NCI-H2029 treated with DMSO at 0.1 percent for 48 hours (cell line): ENCODE data around the gene PCED1B.
A peak's percentile ranks its signal among the peaks of the same experiment; 100 is the strongest.
"Not testable (repeated sequence)": the region's sequence is repeated elsewhere in the genome, so short reads cannot be mapped to it uniquely, and the experiment has no call there.

ENCODE experiments used
- DNase-seq: peaks from one replicate; lab custom pipeline; 2025; lab: John Stamatoyannopoulos, UW

The PCED1B gene

GRCh38 chr12:47091009-47091408 is 11.6 kb downstream of the PCED1B start:
- DNase-seq, result no peak

GRCh38 chr12:47094804-47095203 is 15.4 kb downstream of the PCED1B start:
- DNase-seq, result no peak

GRCh38 chr12:47095446-47096236 is 16.2 kb downstream of the PCED1B start:
- no peak for DNase-seq

- DNase-seq, result no peak
These were observed 18.0 kb downstream of the PCED1B start for GRCh38 chr12:47097276-47097896.

- DNase-seq, result no peak
These were observed 18.7 kb downstream of the PCED1B start for GRCh38 chr12:47098099-47098498.

GRCh38 chr12:47099610-47100009 is 20.2 kb downstream of the PCED1B start:
- no peak for DNase-seq

GRCh38 chr12:47100160-47100559 is 20.7 kb downstream of the PCED1B start:
- DNase-seq, result no peak

- no peak for DNase-seq
These were observed 23.0 kb downstream of the PCED1B start for GRCh38 chr12:47102406-47102805.

GRCh38 chr12:47102845-47103651 is 23.6 kb downstream of the PCED1B start:
- no peak for DNase-seq

GRCh38 chr12:47105914-47106674 is 26.7 kb downstream of the PCED1B start:
- peak; percentile 77 for DNase-seq

GRCh38 chr12:47107446-47107845 is 28.0 kb downstream of the PCED1B start:
- DNase-seq, result no peak

- DNase-seq, result no peak
These were observed 28.5 kb downstream of the PCED1B start for GRCh38 chr12:47107926-47108325.

- DNase-seq, result no peak
These were observed 30.7 kb downstream of the PCED1B start for GRCh38 chr12:47110011-47110541.

- DNase-seq, result no peak
These were observed 31.4 kb downstream of the PCED1B start for GRCh38 chr12:47110718-47111391.

- no peak for DNase-seq
These were observed 32.0 kb downstream of the PCED1B start for GRCh38 chr12:47111392-47111778.

- DNase-seq, result no peak
These were observed 32.4 kb downstream of the PCED1B start for GRCh38 chr12:47111854-47112253.

- DNase-seq, result no peak
These were observed 33.3 kb downstream of the PCED1B start for GRCh38 chr12:47112679-47113078.

GRCh38 chr12:47114481-47114892 is 35.1 kb downstream of the PCED1B start:
- no peak for DNase-seq

GRCh38 chr12:47117305-47117704 is 37.9 kb downstream of the PCED1B start:
- not testable (repeated sequence) for DNase-seq

GRCh38 chr12:47120736-47121135 is 41.3 kb downstream of the PCED1B start:
- DNase-seq, result no peak

GRCh38 chr12:47121146-47121545 is 41.7 kb downstream of the PCED1B start:
- DNase-seq, result no peak
